Neural progenitor cell (in vitro differentiated cells): ENCODE results near the gene MYO9B. TPM values are rescaled to one million over a fixed set of nuclear protein-coding genes. Genes with fewer than 3 reads are reported as not detected.
"Not testable (repeated sequence)": the region's sequence is repeated elsewhere in the genome, so short reads cannot be mapped to it uniquely, and the experiment has no call there.

Experiments
- DNase-seq: peaks from one replicate; pipeline ENCODE4 v3.0.0-alpha.2; 2016; ENCODE audit warnings: low spot score
- H2AFZ ChIP-seq: fragments of 200-600 bp; sonication (generic); replicated peaks from 2 replicates; pipeline ENCODE4 v1.6.1; 2016; ENCODE audit warnings: antibody characterized with exemption
- H3F3A ChIP-seq: fragments of 200-600 bp; sonication (generic); 2 replicates; pipeline ENCODE4 v1.6.1; 2016; ENCODE audit warnings: antibody characterized with exemption, low read depth
- H3K27ac ChIP-seq: fragments of 200-600 bp; sonication (generic); 2 replicates; pipeline ENCODE4 v1.5.1; 2016; ENCODE audit warnings: mild to moderate bottlenecking
- H3K27me3 ChIP-seq: fragments of 200-600 bp; sonication (generic); 2 replicates; pipeline ENCODE4 v1.6.1; 2016; ENCODE audit warnings: mild to moderate bottlenecking, moderate library complexity
- H3K36me3 ChIP-seq: fragments of 200-600 bp; sonication (generic); 2 replicates; pipeline ENCODE4 v1.5.1; 2016
- H3K4me1 ChIP-seq: fragments of 200-600 bp; sonication (generic); 2 replicates; pipeline ENCODE4 v1.6.1; 2016; ENCODE audit warnings: mixed run types
- H3K4me2 ChIP-seq: fragments of 200-600 bp; sonication (generic); 2 replicates; pipeline ENCODE4 v1.6.1; 2016
- H3K4me3 ChIP-seq: fragments of 200-600 bp; sonication (generic); 2 replicates; pipeline ENCODE4 v1.5.1; 2016
- H3K79me2 ChIP-seq: fragments of 200-600 bp; sonication (generic); 2 replicates; pipeline ENCODE4 v1.6.1; 2016; ENCODE audit warnings: low read depth
- H3K9ac ChIP-seq: fragments of 200-600 bp; sonication (generic); 2 replicates; pipeline ENCODE4 v1.6.1; 2016
- H3K9me3 ChIP-seq: fragments of 200-600 bp; sonication (generic); 2 replicates; pipeline ENCODE4 v1.5.1; 2016; ENCODE audit warnings: low read depth
- H4K20me1 ChIP-seq: fragments of 200-600 bp; sonication (generic); 2 replicates; pipeline ENCODE4 v1.6.1; 2016; ENCODE audit warnings: low read depth
- H3K27ac Mint-ChIP-seq: 3 replicates; pipeline ENCODE4 v1.8.0; 2021; ENCODE audit warnings: mixed read lengths
- H3K27me3 Mint-ChIP-seq: 2 replicates; pipeline ENCODE4 v1.8.0; 2022; ENCODE audit warnings: low read depth, mild to moderate bottlenecking, inconsistent platforms, moderate library complexity, mixed read lengths; ENCODE audit not compliant: insufficient read depth
- H3K36me3 Mint-ChIP-seq: 3 replicates; pipeline ENCODE4 v1.8.0; 2021; ENCODE audit warnings: mixed read lengths
- H3K4me1 Mint-ChIP-seq: 3 replicates; pipeline ENCODE4 v1.8.0; 2021; ENCODE audit warnings: mixed read lengths
- H3K4me3 Mint-ChIP-seq: 3 replicates; pipeline ENCODE4 v1.8.0; 2021; ENCODE audit warnings: mild to moderate bottlenecking, moderate library complexity, mixed read lengths
- H3K9me3 Mint-ChIP-seq: 3 replicates; pipeline ENCODE4 v1.8.0; 2020; ENCODE audit warnings: mixed read lengths
- CTCF ChIP-seq: fragments of 200-600 bp; sonication (generic); IDR thresholded peaks from 2 replicates; pipeline ENCODE4 v1.5.1; 2017; ENCODE audit warnings: antibody characterized with exemption, mild to moderate bottlenecking
- EZH2 ChIP-seq: fragments of 200-600 bp; sonication (generic); IDR thresholded peaks from 2 replicates; pipeline ENCODE4 v1.6.1; 2017; ENCODE audit warnings: antibody characterized with exemption, mild to moderate bottlenecking, moderate library complexity
- EZH2phosphoT487 ChIP-seq: fragments of 200-600 bp; sonication (generic); IDR thresholded peaks from 2 replicates; pipeline ENCODE4 v1.6.1; 2017; ENCODE audit warnings: antibody characterized with exemption
- total RNA-seq: library from RNA; depleted of rRNA; stranded (reverse); fragments of >200 nt; gene quantifications from 2 replicates; pipeline ENCODE4 v1.2.3, GENCODE V29; 2015; ENCODE audit warnings: low replicate concordance

MYO9B gene
- total RNA-seq, 1 donor from 2014 or later: 38.5 TPM

- H3K36me3 Mint-ChIP-seq: peaks cover 19% of the 10 kb centered on the region
- no peak for DNase-seq
- Histone ChIP-seq H3K27ac (no peak overlapping the region), H3K4me1 (peaks cover 8% of the 10 kb centered on the region), H3K9ac (no peak overlapping the region), H3K4me2 (no peak overlapping the region), H3K79me2 (no peaks in the 10 kb centered on the region), H4K20me1 (no peaks in the 10 kb centered on the region), H3K27me3 (no peaks in the 10 kb centered on the region), H3K36me3 (no peaks in the 10 kb centered on the region), H3F3A (peaks cover 10% of the 10 kb centered on the region), H3K9me3 (no peaks in the 10 kb centered on the region), H3K4me3 (no peak overlapping the region), H2AFZ (no peak overlapping the region)
- no peak overlapping the region for H3K4me3 Mint-ChIP-seq
- H3K4me1 Mint-ChIP-seq: peaks cover 7% of the 10 kb centered on the region
- no peaks in the 10 kb centered on the region for H3K9me3 Mint-ChIP-seq
- TF ChIP-seq EZH2phosphoT487: no peak
- no peak for TF ChIP-seq EZH2
- TF ChIP-seq CTCF: no peak
- H3K27ac Mint-ChIP-seq: no peak overlapping the region
- peaks cover 6% of the 10 kb centered on the region for H3K27me3 Mint-ChIP-seq
Observed at GRCh38 chr19:17185590-17185989, 110.0 kb downstream of the MYO9B start.

GRCh38 chr19:17191736-17192135, 116.2 kb downstream of the MYO9B start:
- DNase-seq, H4K20me1 ChIP-seq, H3K4me2 ChIP-seq, H3K27me3 Mint-ChIP-seq, H3K4me1 Mint-ChIP-seq, H3F3A ChIP-seq, H3K9me3 ChIP-seq, H3K4me3 Mint-ChIP-seq, H3K9ac ChIP-seq, H3K27ac ChIP-seq, H3K4me1 ChIP-seq, H3K9me3 Mint-ChIP-seq, H3K4me3 ChIP-seq, H3K27ac Mint-ChIP-seq, H3K36me3 ChIP-seq, H3K79me2 ChIP-seq, H3K27me3 ChIP-seq, H2AFZ ChIP-seq: not testable (repeated sequence)
- peaks cover 21% of the 10 kb centered on the region for H3K36me3 Mint-ChIP-seq

- no peaks in the 10 kb centered on the region for H3K9me3 Mint-ChIP-seq
- Histone ChIP-seq H3K4me2 (no peak overlapping the region), H3K27ac (no peak overlapping the region), H4K20me1 (no peaks in the 10 kb centered on the region), H3K79me2 (no peaks in the 10 kb centered on the region), H3F3A (no peaks in the 10 kb centered on the region), H3K4me3 (no peak overlapping the region), H3K9ac (no peak overlapping the region), H3K36me3 (no peaks in the 10 kb centered on the region), H3K9me3 (no peaks in the 10 kb centered on the region), H3K27me3 (no peaks in the 10 kb centered on the region), H2AFZ (no peak overlapping the region), H3K4me1 (no peaks in the 10 kb centered on the region)
- H3K4me3 Mint-ChIP-seq: no peak overlapping the region
- no peaks in the 10 kb centered on the region for H3K4me1 Mint-ChIP-seq
- no peak overlapping the region for H3K27ac Mint-ChIP-seq
- H3K27me3 Mint-ChIP-seq: peaks cover 2% of the 10 kb centered on the region
- DNase-seq: no peak
- TF ChIP-seq CTCF (no peak), EZH2phosphoT487 (no peak), EZH2 (no peak)
- H3K36me3 Mint-ChIP-seq: peaks cover 21% of the 10 kb centered on the region
Observed at GRCh38 chr19:17192751-17193150, 117.2 kb downstream of the MYO9B start.

- Histone ChIP-seq H4K20me1 (no peaks in the 10 kb centered on the region), H3K79me2 (no peaks in the 10 kb centered on the region), H3K4me2 (no peak overlapping the region), H3K9ac (no peak overlapping the region), H3K9me3 (no peaks in the 10 kb centered on the region), H3K27me3 (no peaks in the 10 kb centered on the region), H3K4me3 (no peak overlapping the region), H3K27ac (no peak overlapping the region), H3K36me3 (no peaks in the 10 kb centered on the region), H2AFZ (no peak overlapping the region), H3K4me1 (no peaks in the 10 kb centered on the region), H3F3A (no peaks in the 10 kb centered on the region)
- no peak for DNase-seq
- H3K36me3 Mint-ChIP-seq: peaks cover 30% of the 10 kb centered on the region
- no peak overlapping the region for H3K4me3 Mint-ChIP-seq
- H3K27ac Mint-ChIP-seq: no peak overlapping the region
- TF ChIP-seq CTCF (no peak), EZH2 (no peak), EZH2phosphoT487 (no peak)
- H3K27me3 Mint-ChIP-seq: peaks cover 4% of the 10 kb centered on the region
- H3K9me3 Mint-ChIP-seq: no peaks in the 10 kb centered on the region
- no peaks in the 10 kb centered on the region for H3K4me1 Mint-ChIP-seq
Observed at GRCh38 chr19:17194608-17195007, 119.0 kb downstream of the MYO9B start.
